ENCODE measurements around the gene APC2. TPM values are rescaled to one million over a fixed set of nuclear protein-coding genes. Genes with fewer than 3 reads are reported as not detected.

The APC2 gene
- polyA plus RNA-seq, 1 donor from 2014 or later, result 50.5 TPM

DNA sequence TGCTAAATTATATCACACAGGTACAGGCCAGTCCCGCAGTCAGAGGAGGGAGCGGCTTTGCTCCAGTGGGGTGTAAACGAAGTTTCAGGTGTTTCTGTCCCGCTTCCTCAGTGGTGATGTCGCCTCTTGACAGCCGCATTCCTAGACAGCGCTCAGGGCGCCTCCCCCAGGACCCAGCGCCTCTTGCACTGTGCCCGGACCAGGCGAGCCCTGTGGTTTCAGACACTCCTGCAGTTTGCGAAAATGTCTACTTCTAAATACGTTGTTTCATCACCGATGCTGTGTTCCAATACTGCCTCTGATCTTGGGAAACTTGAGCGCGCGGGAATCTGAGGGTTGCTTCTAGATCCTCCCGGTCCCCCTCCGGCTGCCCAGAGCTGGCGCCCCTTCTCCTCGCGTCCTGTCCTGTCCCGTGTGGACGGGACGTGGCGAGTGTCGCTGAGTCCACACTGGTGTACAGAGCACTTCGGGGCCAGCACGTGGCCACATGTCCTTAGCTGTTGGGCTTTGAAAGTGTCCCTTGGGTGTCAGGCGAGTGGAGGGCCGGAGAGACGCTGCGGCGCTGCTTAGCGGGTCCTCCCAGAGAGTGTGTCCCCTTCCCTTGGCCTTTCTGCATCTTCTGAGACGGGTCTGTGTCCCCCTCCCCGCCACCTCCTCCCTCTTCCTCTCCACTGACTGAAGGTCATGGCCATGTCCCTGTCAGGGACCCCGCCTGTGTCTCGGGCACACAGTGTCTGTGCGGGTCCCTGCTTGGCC is 26.3 kb upstream of the APC2 start:
- no peak overlapping the region for H3K4me3 ChIP-seq (ENCODE audit: low read length)
- H3K36me3 ChIP-seq (ENCODE audit: insufficient read depth, low read length), result no peaks in the 10 kb centered on the region
- no peaks in the 10 kb centered on the region for H3K9me2 ChIP-seq (ENCODE audit: insufficient read depth, low read length)
- H3F3A ChIP-seq (ENCODE audit: insufficient read depth, low read length, poor library complexity, severe bottlenecking), result no peaks in the 10 kb centered on the region
- no peaks in the 10 kb centered on the region for H3K27me3 ChIP-seq (ENCODE audit: insufficient read depth, low read depth, low read length)
- H3K9me3 ChIP-seq (ENCODE audit: low read length), result no peaks in the 10 kb centered on the region
- H3K79me2 ChIP-seq (replicated peaks; ENCODE audit: insufficient read depth, low read length), result no peaks in the 10 kb centered on the region
- H2AFZ ChIP-seq (ENCODE audit: low read depth, low read length), result no peak overlapping the region
- no peak for TF ChIP-seq MXI1 (conservative IDR thresholded peaks at IDR 0.05; ENCODE audit: poor library complexity, severe bottlenecking)
- no peak for TF ChIP-seq TAF1 (IDR thresholded peaks at IDR 0.05; ENCODE audit: low read depth)
- no peak for TF ChIP-seq RAD21 (conservative IDR thresholded peaks at IDR 0.05)
- no peak for TF ChIP-seq EZH2 (IDR thresholded peaks at IDR 0.05; ENCODE audit: borderline replicate concordance, insufficient read depth, low read length, poor library complexity, severe bottlenecking)
- TF ChIP-seq POLR2AphosphoS5 (IDR thresholded peaks at IDR 0.05), result no peak
- no peak for TF ChIP-seq REST (IDR thresholded peaks at IDR 0.05; ENCODE audit: borderline replicate concordance)
- no peak for TF ChIP-seq SMC3 (conservative IDR thresholded peaks at IDR 0.05; ENCODE audit: poor library complexity)
- TF ChIP-seq EP300 (conservative IDR thresholded peaks at IDR 0.05; ENCODE audit: poor library complexity, severe bottlenecking), result no peak
- TF ChIP-seq, protein P1, sequence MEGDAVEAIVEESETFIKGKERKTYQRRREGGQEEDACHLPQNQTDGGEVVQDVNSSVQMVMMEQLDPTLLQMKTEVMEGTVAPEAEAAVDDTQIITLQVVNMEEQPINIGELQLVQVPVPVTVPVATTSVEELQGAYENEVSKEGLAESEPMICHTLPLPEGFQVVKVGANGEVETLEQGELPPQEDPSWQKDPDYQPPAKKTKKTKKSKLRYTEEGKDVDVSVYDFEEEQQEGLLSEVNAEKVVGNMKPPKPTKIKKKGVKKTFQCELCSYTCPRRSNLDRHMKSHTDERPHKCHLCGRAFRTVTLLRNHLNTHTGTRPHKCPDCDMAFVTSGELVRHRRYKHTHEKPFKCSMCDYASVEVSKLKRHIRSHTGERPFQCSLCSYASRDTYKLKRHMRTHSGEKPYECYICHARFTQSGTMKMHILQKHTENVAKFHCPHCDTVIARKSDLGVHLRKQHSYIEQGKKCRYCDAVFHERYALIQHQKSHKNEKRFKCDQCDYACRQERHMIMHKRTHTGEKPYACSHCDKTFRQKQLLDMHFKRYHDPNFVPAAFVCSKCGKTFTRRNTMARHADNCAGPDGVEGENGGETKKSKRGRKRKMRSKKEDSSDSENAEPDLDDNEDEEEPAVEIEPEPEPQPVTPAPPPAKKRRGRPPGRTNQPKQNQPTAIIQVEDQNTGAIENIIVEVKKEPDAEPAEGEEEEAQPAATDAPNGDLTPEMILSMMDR (IDR thresholded peaks at IDR 0.05; ENCODE audit: poor library complexity, severe bottlenecking), result no peak
- no peak overlapping the region for H3K4me2 ChIP-seq (ENCODE audit: low read length)
- H4K20me1 ChIP-seq (ENCODE audit: insufficient read depth), result no peaks in the 10 kb centered on the region
- no peak overlapping the region for H3K27ac ChIP-seq (ENCODE audit: low read length)
- H3K9ac ChIP-seq (ENCODE audit: low read length), result no peak overlapping the region

DNA sequence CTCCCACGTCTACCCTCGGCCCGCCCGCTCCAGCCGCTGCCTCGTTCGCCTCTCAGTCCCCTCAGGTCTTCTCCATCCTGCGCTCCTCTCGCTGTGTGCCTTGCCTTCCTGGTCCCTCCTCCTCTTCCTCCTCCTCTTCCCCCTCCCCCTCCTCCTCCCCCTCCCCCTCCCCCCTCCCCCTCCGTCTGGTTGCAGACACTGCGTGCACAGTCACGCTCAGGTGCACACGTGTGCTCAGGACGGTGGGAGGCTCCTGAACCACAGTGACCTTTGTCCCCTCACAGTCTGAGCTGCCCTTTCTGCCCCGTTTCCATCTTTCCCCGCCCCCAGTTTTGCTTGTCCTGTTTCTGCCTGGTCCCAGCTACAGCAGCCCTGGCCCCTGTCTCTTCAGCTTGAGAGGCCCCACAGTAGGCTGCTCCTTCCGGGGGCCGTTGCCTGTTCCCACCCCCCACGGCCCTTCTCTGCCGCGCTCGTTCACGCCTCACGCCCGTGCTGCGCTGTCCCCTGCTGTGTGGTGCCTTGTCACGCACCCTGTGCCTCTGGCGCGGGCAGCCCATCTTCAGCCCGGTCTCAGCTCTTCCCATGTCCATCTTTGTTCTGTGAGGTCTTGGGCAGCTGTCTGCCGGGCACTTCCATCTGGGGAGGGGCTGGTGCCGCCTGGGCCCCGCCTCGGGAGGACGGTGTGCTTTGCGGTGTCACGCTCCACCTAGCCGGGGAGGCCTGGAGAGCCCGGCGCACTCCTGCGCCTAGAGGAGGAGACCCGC is 25.5 kb upstream of the APC2 start:
- H3K36me3 ChIP-seq (ENCODE audit: insufficient read depth, low read length), result no peaks in the 10 kb centered on the region
- no peaks in the 10 kb centered on the region for H3K27me3 ChIP-seq (ENCODE audit: insufficient read depth, low read depth, low read length)
- no peak overlapping the region for H3K9ac ChIP-seq (ENCODE audit: low read length)
- no peaks in the 10 kb centered on the region for H3K79me2 ChIP-seq (replicated peaks; ENCODE audit: insufficient read depth, low read length)
- no peaks in the 10 kb centered on the region for H3K9me3 ChIP-seq (ENCODE audit: low read length)
- H3K27ac ChIP-seq (ENCODE audit: low read length), result no peak overlapping the region
- H3K9me2 ChIP-seq (ENCODE audit: insufficient read depth, low read length), result no peaks in the 10 kb centered on the region
- TF ChIP-seq SMC3 (conservative IDR thresholded peaks at IDR 0.05; ENCODE audit: poor library complexity) (no peak), POLR2AphosphoS5 (IDR thresholded peaks at IDR 0.05) (no peak), REST (IDR thresholded peaks at IDR 0.05; ENCODE audit: borderline replicate concordance) (no peak), MXI1 (conservative IDR thresholded peaks at IDR 0.05; ENCODE audit: poor library complexity, severe bottlenecking) (no peak)
- H2AFZ ChIP-seq (ENCODE audit: low read depth, low read length), result no peak overlapping the region
- no peak overlapping the region for H3K4me2 ChIP-seq (ENCODE audit: low read length)
- H3F3A ChIP-seq (ENCODE audit: insufficient read depth, low read length, poor library complexity, severe bottlenecking), result no peaks in the 10 kb centered on the region
- H3K4me3 ChIP-seq (ENCODE audit: low read length), result no peak overlapping the region
- H4K20me1 ChIP-seq (ENCODE audit: insufficient read depth), result no peaks in the 10 kb centered on the region

All from neural cell (in vitro differentiated cells).